Inferior parietal cortex (tissue), 1 donor: ENCODE results near the gene ITSN1.
"Not testable (repeated sequence)": the region's sequence is repeated elsewhere in the genome, so short reads cannot be mapped to it uniquely, and the experiment has no call there.

ENCODE experiments used
- DNase-seq: peaks from one replicate; pipeline ENCODE4 v3.0.0-alpha.2; 2016; ENCODE audit errors: extremely low spot score

The ITSN1 gene

DNA sequence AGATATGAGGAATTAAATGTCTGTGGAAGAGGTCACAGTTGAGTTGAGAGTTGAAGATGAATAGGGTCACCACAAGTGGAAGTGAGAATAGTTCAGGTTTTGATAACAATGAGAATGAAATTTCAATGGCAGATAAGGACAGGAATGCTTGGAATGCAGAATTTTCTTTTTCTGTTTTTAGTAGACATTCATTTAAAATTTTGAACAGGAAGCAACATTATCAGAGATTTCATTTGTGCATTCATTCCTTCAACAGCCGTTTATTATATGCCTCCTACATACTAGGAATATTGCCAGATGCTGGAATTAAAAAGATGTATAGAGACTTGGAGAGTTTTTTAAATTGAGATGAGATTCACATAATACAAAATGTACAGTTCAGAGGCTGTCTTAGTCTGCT, 126.8 kb downstream of the ITSN1 start:
- DNase-seq, result no peak

DNA sequence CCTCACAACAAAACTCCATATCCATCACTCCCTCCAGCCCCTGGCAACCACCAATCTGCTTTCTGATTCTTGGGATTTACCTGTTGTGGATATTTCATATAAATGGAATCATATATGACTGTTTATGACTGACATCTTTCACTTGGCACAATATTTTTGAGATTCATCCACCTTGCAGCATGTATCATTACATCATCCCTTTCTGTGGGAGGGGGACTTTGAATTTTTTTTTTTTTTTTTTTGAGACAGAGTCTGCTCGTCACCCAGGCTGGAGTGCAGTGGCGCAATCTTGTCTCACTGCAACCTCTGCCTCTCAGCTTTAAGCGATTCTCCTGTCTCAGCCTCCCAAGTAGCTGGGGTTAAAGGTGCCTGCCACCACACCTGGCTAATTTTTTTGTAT, 128.2 kb downstream of the ITSN1 start:
- no peak for DNase-seq

DNA sequence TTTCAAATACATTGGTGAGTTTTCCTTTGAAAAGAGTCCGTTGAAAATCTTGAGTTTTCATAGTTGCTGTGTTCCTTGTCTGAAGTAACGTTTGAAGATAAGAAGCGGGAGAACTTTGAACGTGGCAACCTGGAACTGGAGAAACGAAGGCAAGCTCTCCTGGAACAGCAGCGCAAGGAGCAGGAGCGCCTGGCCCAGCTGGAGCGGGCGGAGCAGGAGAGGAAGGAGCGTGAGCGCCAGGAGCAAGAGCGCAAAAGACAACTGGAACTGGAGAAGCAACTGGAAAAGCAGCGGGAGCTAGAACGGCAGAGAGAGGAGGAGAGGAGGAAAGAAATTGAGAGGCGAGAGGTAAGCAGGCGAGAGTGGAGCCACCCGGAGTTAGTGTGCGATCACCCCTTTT, 129.7 kb downstream of the ITSN1 start:
- no peak for DNase-seq

DNA sequence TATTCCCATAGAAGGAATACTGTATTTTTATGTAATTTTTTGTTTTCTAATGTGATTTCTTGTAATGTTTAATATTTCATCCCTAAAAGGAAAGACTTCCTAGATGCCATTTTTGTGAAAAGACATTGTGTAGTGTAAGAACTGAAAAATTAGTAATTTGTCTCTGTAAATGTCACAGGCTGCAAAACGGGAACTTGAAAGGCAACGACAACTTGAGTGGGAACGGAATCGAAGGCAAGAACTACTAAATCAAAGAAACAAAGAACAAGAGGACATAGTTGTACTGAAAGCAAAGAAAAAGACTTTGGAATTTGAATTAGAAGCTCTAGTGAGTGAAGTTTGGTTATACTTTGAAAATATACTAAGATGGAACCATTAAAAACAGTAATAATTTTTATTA, 132.2 kb downstream of the ITSN1 start:
- no peak for DNase-seq

DNA sequence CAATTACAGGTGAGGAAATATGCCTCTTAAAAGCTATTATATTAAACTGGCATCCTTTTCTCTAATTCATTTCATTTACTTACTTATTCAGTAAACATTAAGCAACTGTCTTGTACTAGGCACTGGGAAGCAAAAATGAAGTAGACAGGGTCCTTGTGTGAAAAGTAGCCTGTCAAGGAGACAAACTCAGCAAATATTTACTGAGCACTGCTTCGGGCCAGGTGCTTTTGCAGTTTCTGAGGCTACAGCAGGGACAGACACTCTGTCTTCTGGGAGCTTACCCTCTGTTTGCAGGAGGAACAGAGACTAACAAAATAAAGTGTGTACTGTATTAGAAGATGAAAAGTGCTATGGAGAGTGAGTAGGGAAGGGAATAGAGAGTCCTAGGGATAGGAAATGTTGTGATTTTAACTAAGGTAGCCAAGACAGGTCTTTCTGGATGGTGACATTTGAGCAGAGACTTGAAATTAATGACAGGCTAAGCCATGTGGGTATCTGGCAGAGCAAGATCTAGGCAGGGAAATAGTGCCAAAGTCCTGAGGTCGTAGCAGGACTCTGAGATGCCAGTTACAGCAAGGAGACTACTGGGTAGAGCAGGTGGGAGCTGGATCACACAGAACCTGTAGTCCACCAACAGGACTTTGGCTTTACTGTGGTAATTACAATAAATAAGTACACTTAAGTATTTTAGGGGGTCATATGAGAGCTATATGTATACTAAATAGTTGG, 133.0 kb downstream of the ITSN1 start:
- DNase-seq, result no peak

DNA sequence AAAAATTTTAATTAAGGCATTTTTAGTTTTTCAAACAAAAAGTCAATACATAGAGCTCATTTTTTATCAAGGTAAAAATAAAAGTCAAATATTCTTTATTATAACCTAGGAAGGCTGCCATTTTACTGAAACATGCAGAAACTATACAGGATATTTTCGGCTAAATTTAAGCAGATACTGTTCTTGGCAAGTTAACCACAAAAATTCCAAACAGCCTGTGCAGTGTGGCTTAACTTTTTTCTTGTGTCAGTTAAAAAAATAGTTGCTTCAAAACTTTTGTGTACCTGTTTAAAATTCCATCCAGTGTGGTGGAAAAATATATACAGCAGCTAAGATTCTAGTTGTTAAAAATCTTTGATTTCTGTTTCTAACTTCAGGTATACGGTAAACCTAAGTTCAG, 138.3 kb downstream of the ITSN1 start:
- no peak for DNase-seq

DNA sequence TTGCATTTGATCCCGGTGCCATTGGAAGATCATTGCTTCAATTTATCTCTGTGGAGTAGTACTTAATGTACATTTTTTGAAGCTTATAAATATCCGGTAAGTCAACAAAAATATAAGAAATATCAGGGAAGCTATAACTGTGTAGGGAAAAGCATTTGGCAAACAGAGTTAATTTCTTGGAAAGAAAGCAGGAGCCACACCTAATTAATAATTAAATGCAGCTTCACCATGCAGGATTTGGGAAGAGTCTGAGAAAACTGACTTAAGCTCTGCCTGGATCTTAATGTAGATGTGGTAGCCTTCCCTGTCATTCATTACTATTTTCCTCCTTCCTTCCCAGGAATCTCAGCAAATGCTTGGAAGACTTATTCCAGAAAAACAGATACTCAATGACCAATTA, 138.8 kb downstream of the ITSN1 start:
- no peak for DNase-seq

DNA sequence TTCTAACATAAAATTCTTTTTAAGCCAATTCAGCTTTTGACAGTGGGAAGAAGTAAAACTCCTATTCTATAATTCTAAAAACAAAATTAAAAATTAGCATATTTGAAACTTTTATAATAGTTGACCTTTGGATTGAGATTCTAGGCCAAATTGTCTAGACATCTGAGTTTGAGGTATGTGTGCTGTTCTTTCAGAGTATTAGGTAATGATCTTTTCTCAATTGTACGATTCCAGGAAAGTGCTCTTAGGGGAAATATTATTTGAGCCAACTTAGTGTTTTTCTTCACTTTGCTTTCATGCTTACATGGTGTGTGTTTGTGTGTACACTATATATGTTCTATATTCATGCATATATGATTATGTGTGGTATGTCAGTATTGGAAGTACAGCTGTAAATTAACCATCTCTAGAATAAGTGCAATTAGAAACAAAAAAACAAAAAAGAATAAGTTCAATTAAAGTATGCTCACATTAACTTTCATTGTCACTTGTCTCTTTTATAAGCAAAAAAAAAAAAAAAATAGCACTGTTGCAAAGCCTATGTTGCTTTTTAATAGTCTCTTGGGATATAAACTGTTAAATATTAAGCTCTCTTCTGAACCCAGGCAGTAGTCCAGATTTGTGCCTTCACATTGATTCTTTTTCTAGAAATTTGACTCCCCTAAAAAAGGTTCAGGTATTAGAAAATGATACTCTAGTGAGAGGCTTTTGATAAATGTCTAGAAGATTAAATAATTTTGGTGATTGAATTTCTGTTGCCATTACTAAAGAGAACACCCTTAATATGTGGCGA, 141.1 kb downstream of the ITSN1 start:
- no peak for DNase-seq

DNA sequence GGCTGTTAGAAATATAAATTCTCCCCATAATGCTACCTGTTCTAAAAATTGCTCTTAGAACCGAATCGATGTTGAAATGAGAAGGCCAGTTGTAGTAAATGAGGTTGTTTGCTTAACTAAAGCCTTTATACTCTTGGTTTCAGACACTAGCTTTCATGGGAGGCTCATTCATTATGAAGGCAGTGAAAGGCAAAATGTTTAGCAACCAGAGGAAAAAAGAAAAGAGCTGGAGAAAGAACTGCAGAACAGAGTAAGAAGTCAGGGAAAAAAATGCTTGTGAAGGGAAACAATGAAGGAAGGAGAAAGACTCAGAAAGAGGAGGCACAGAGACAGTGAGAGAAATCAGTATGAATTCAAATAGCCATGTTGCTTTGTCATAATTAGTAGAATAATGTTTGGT, 145.1 kb downstream of the ITSN1 start:
- no peak for DNase-seq

DNA sequence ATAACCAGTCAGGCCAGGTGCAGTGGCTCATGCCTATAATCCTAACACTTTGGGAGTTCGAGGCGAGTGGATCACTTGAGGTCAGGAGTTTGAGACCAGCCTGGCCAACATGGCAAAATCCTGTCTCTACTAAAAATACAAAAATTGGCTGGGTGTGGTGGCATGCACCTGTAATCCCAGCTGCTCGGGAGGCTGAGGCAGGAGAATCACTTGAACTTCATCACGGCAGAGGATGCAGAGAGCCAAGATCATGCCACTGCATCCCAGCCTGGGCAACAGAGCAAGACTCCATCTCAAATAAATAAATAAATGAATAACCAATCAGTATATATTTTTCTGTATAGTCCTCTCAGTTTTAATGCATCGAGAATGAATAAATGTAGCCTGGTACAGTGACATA, 146.1 kb downstream of the ITSN1 start:
- DNase-seq, result not testable (repeated sequence)

DNA sequence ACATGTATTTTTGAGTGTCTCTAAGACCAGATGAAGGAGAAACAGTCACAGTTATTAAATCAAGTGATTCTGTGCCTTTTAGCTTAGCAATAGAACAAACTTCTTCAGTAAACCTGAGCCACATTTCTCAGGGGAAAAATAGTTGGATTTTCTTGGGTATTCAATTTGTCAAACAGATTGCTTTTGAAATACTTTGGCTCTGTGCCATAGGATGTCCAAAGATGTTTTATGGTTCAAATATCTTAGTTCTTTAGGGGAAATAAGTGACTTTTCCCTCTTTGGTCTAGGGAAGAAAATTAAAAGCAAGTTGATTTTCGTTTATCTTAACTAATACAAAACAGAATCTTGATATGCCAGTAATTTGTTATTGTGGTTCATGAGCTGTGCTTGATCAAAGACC, 147.4 kb downstream of the ITSN1 start:
- no peak for DNase-seq

DNA sequence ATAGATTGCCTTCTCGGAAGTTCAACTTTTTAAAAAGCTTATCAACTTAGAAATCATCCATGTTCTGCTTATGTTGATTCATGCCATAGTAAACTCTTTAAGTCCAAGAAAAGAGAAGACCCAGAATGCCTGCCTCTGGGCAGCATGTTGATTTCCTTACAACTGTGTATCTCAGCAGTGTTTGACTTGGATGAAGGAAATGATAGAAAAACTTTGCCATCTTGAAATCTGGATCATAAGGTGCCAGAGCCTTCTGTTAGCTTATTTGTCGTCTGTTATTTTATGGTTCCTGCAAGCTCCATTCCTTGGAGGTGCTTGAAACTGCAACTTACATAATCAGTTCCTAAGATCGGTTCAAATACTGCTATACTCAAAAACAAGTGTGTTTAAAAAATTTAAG, 148.8 kb downstream of the ITSN1 start:
- no peak for DNase-seq

DNA sequence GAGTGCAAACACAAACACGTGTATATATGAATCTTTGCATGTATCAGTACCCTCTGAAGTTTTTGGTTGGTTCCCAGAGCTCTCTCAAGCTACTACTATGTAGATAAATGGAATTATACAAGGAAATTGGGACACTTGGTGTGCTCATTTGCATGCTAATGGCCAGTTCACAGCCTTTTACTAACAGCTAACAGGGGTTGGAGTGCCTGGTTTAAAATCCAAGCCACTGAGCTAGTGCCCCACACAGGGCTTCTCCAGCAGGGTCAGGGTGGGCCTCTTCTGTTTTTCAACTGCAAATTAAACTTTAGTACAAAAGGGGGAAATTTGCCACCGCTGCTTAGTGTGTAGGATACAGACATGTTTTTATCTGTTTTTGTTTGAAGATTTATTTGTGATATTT, 152.3 kb downstream of the ITSN1 start:
- no peak for DNase-seq

DNA sequence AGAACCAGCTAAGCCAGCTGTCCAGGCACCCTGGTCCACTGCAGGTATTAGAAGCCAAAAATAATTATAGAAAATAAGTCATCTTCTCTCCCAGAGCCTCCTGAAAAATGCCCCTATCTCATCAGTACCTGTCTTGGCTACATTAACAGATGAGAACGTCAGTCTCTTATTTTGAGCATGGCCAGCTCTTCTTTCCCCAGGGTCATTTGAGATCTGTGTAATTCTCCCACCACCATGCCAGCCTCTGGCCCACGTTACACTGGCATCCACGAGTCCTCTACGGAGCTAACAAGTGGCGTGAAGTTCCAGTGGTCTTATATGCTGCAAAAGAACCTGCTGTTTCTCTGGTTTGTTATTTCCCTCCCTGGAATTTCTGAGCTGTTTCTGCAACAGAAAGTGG, 155.3 kb downstream of the ITSN1 start:
- DNase-seq, result no peak

DNA sequence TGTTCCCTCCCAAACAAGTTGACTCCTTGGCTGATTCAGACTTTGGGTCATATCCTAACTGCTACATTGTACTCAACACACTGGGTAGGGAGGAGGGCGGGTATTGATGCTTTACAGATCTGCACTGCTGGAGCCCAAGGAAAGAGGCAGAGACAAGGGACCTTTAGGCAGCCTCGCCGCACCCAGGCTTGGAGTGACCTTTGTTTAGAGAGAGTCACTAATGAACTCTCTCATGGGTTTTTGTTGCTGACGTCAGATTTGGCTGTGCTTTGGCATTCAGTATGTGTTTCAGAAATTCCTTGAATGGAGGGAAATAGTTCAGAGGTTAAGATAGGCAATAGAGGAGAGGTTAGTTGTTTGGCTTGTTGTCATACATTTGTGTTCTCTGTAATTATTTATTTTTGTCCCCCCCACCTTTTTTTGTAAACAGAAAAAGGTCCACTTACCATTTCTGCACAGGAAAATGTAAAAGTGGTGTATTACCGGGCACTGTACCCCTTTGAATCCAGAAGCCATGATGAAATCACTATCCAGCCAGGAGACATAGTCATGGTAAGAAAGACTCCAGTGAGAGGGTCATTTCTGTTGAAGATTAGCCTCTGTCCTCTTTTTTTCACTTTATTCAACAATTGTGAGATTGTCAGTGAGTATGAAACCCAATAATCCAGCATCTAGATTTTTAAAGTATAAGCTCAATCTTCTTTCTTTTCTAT, 157.2 kb downstream of the ITSN1 start:
- DNase-seq, result no peak

DNA sequence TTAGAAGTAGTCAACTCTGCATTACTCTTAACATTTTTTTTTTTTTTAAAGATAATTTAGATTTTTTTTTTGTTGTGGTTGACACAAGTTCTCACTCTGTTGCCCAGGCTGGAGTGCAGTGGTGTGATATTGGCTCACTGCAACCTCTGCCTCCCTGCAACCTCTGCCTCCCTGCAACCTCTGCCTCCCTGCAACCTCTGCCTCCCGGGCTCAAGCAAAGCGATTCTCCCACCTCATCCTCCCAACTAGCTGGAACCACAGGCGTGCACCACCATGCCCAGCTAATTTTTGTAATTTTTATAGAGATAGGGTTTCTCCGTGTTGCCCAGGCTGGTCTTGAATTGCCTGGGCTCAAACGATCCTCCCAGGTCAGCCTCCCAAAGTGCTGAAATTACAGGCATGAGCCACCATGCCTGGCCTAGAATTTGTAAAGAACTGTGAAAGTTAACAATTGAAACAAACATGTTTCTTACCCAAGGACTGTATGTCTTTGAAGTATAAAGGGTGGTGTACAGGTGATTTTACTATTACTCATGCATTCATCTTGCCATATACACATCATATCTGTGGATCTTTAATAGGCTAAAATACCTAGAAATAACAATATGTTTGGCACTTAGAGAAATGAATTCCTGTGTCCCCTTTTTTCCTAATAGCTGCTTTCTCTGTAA, 158.6 kb downstream of the ITSN1 start:
- DNase-seq, result no peak

DNA sequence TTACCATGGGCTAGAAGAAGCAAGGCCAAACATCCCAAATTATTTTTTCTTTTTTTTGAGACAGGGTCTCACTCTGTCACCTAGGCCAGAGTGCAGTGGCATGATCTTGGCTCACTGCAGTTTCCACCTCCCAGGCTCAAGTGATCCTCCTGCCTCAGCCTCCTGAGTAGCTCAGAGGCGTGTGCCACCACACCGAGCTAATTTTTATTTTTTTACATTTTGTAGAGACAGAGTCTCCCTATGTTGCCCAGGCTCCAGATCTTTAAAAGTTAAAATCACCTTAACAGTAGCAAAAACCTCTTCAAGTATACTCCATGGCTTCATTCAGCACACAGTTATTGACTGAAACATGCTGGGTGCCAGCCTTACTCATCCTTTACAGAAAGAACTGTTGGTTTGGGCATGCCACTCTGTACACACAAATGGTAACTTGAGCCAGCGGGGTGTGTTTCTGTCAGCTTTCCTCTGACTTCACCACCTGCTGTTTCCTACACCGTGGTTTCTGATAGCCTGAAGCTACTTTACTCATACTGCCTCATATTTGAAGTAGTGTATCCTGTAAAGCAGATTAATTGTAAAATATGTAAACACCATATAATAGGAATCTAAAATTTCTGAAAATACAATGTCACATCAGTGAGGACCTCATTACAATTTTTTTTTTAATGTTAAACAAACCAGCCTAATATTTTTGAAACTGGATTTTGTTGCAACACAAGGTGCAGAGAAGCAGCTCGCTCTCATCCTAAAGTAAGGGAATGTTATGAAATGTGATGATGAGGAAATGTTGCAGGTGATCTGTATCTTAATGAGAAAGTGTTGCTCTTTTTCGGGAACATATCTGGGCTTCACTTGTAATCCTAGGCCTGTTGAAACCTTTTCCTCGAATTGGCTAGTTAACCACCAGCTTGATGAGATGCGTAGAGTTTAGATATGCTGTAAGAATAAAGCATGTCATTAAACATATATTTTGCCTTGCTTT, 159.4 kb downstream of the ITSN1 start:
- no peak for DNase-seq

DNA sequence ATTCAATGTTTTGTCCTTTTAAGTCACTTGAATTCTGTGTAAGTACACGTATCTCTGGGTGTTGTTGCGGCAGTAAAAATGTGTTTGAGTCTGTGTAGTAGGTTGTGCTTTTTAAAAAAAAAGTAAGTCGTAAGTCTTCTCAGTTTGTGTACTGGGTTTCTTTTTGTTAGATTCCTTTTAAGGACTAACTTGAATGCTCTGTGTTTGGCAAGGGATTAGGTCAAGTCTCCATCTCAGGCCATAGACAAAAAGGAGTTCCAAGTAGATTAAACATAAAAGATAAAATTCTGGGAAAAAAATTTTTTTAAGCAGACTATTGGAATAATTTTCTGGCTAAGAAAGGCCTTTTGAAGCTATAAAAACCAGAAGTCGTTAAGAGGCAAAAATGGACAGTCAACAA, 160.2 kb downstream of the ITSN1 start:
- DNase-seq, result no peak

DNA sequence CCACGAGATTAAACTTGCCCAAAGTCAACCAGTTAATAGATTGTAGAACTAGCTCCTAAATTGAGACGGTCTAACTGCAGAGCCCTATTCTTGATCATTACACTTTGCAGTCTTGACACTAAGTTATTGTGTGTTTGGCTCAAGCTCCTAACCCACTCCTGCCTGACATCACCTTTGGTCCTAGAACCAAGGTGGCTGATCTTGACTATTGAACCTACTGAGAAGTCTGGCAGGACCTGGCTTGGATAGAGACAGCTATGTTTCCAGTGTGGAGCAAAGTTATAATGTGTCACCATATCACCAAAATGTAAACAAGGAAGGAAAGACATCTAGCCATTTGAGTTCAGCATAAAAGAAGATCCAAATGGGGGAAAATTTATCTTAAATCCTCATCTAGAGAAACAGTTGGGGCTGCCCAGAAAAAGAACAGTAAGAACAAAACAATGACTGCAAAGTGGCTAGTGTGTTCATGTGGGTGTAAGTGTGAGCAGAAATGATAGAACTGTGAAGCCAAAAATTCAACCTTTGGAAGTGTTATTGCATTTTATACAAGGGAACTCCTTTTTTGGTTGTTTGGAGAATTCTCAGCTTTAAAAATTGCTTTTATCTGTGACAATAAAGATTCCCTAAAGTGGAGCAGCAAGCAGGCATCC, 166.5 kb downstream of the ITSN1 start:
- no peak for DNase-seq

DNA sequence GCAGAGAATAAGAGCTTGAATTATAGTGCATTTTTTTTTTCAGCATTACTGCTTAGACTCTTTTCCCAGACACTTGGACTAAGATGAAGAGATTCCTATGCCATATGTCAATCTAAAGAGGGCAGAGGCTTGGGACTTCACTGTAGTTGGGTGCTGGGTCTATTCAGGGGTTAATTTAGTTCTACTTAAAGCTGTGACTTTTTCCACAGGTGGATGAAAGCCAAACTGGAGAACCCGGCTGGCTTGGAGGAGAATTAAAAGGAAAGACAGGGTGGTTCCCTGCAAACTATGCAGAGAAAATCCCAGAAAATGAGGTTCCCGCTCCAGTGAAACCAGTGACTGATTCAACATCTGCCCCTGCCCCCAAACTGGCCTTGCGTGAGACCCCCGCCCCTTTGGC, 168.5 kb downstream of the ITSN1 start:
- no peak for DNase-seq
